ENCODE measurements around the gene EXOC2.

DNA sequence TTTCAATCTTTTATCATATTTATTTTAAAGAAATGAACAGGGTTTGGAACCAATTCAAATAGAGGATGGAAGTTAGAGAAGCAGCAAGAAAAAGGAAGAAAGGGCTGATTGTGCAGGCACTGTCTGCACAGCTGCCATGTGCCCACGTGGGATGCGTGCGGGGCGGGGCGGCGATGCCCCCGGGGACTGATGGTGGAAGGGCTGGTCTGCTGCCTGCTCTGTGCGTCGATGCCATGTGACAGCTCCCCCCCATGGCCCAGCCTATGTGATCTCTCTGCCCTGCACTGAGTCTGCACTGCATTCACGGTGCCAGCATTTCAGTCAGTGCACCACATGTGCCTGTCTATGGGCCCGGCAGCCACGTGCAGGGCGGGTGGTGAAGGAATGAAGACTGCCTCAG, 205.0 kb downstream of the EXOC2 start:
- TF ChIP-seq CTCF (conservative IDR thresholded peaks at IDR 0.05; ENCODE audit: low read length) = no peak
- TF ChIP-seq EZH2phosphoT487 (IDR thresholded peaks at IDR 0.05; ENCODE audit: borderline replicate concordance, low read depth, low read length) = no peak

Measured in OCI-LY7 (cell line).